Spinal cord (tissue), 10 donors: ENCODE data around the gene COBL. TPM values are rescaled to one million over a fixed set of nuclear protein-coding genes. Genes with fewer than 3 reads are reported as not detected.

ENCODE experiments used
- DNase-seq, 6 donors: peaks; one replicate each; pipeline versions ENCODE4 v3.0.0 to v3.0.0-alpha.2; 2013 to 2015; ENCODE audit warnings: low spot score in 6 of 6, low read depth in 4 of 6
- H3K27ac ChIP-seq: one replicate; pipeline ENCODE4 v1.5.1; 2013; ENCODE audit warnings: low read depth, low read length, control low read depth
- H3K27me3 ChIP-seq: one replicate; pipeline ENCODE4 v1.6.1; 2013; ENCODE audit warnings: low read length; ENCODE audit not compliant: control insufficient read depth, insufficient read depth
- H3K36me3 ChIP-seq: one replicate; pipeline ENCODE4 v1.6.1; 2013; ENCODE audit warnings: low read length; ENCODE audit not compliant: control insufficient read depth, insufficient read depth
- H3K4me1 ChIP-seq: one replicate; pipeline ENCODE4 v1.6.1; 2013; ENCODE audit warnings: low read length; ENCODE audit not compliant: control insufficient read depth, insufficient read depth
- H3K4me3 ChIP-seq: one replicate; pipeline ENCODE4 v1.5.1; 2013; ENCODE audit warnings: low read depth, low read length, control low read depth
- H3K9me3 ChIP-seq: one replicate; pipeline ENCODE4 v1.6.1; 2013; ENCODE audit warnings: low read length; ENCODE audit not compliant: control insufficient read depth, insufficient read depth
- WGBS: methylation state at CpG from one replicate; pipeline ENCODE4 v1.1.5; 2013; ENCODE audit warnings: missing lambda C conversion rate; ENCODE audit not compliant: insufficient coverage; 5-methylcytosine and 5-hydroxymethylcytosine counted together
- polyA plus RNA-seq, 2 donors: library from polyadenylated mRNA; unstranded; fragments of 120-200 nt; gene quantifications; one replicate each; pipeline ENCODE4 v1.2.1, GENCODE V29; 2013; ENCODE audit not compliant: insufficient read length in 2 of 2
- total RNA-seq, 2 donors: library from RNA; depleted of rRNA in 1 of 2; stranded (reverse); fragments of 120-200 nt in 1 of 2; fragments of >200 nt in 1 of 2; gene quantifications; one replicate each; pipeline versions ENCODE4 v1.2.3 to v1.2.4, GENCODE V29; 2013 to 2014
- donor health status: healthy.

The COBL gene
- total and polyA plus RNA-seq, 4 donors, result 3.8 to 7.8 (median 5.1) TPM

DNA sequence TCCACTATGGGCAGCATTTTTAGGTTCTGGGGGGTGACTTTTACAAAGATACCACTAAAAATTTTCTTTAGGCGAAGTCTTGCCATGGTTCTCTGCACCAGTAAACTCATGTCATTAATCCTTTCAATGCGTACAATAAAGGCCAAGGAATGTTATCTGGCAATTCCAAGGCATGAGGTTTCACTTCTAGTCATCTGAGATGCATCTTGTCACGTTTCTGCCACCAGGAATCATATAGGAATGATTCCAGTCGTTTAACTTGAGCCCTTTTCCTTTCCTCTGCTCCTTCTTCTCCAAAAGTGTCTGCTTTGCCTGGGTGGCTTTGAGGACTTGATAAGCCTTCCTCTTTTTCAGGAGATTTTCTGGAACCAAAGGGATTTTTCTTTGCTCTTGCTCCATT, 56.8 kb downstream of the COBL start:
- H3K4me3 ChIP-seq, result no peak overlapping the region
- H3K4me1 ChIP-seq, result peaks cover 12% of the 10 kb centered on the region
- no peak for DNase-seq
- H3K9me3 ChIP-seq, result no peaks in the 10 kb centered on the region
- 92% methylated on average over 4 of the region's 4 CpGs for WGBS
- no peaks in the 10 kb centered on the region for H3K27me3 ChIP-seq
- H3K27ac ChIP-seq, result no peak overlapping the region
- no peaks in the 10 kb centered on the region for H3K36me3 ChIP-seq

DNA sequence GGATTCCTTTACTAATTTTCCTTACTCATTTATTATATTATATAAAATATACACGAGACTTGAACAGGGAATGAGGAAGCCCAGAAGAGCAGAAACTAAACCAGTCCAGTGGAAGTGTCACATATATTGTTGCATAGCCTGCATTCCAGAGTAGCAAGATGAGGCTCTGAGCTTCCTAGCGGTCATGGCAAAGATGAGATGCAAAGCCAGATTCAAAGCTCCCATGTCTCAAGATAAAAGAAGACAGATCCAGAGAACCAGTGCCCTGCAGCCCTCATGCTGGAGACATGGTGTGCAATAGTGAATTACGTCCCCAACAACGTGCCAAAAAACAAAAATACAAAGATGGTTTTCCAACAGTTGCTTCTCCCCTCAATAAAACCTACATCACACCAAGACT, 59.7 kb downstream of the COBL start:
- Histone ChIP-seq H3K9me3 (no peaks in the 10 kb centered on the region), H3K27ac (peak overlapping the region; percentile 67), H3K4me3 (no peak overlapping the region), H3K36me3 (no peaks in the 10 kb centered on the region), H3K27me3 (no peaks in the 10 kb centered on the region), H3K4me1 (peaks cover 12% of the 10 kb centered on the region)
- DNase-seq, result no peak
- WGBS, result 100% methylated on average over 3 of the region's 4 CpGs

GRCh38 chr7:51256209-51256781, 60.3 kb downstream of the COBL start:
- H3K9me3 ChIP-seq, result no peaks in the 10 kb centered on the region
- 33% methylated on average over 9 of the region's 10 CpGs for WGBS
- peak overlapping the region; percentile 67 for H3K27ac ChIP-seq
- peak in 2 of 6 donors; percentile 46 to 49 for DNase-seq
- H3K36me3 ChIP-seq, result no peaks in the 10 kb centered on the region
- H3K4me3 ChIP-seq, result no peak overlapping the region
- H3K4me1 ChIP-seq, result peaks cover 12% of the 10 kb centered on the region
- no peaks in the 10 kb centered on the region for H3K27me3 ChIP-seq

DNA sequence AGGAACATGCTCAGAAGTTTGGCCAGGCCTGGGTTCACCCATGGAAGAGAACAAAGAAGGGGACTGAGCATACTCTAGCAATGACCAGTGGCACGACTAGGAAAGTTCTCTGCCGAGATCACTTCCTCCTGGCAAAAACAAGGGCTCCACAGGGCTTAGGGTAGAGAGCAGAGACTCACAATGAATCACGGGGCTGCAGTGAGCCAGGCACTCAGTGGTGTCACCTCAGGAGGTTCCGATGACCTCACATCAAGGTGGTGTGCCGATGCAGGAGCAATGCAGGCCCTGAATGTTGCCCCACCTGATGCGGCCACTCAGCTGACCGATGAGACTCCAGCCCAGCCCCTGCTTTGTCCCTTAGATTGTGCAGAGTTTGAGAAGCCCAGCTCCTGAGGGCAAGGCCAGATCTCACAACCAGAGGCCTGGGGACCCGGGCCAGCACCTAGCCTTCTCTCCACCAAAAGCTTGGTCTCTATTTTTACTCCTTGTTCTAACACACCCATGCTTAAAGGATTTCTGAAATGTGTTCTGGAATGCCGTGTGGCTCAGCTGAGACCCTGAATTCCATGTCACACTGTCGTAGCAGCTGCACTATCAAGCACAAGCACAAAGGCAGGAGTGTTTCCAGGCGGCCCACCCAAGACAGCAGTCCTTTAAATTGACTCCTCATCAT, 60.9 kb downstream of the COBL start:
- no peak for DNase-seq
- Histone ChIP-seq H3K4me3 (no peak overlapping the region), H3K9me3 (no peaks in the 10 kb centered on the region), H3K36me3 (no peaks in the 10 kb centered on the region), H3K4me1 (peaks cover 12% of the 10 kb centered on the region), H3K27me3 (no peaks in the 10 kb centered on the region), H3K27ac (peak overlapping the region; percentile 67)
- WGBS, result 65% methylated on average over 11 of the region's 11 CpGs

- H3K27me3 ChIP-seq, result peaks cover under 1% of the 10 kb centered on the region
- no peak overlapping the region for H3K4me3 ChIP-seq
- no peaks in the 10 kb centered on the region for H3K36me3 ChIP-seq
- 92% methylated on average over 2 of the region's 3 CpGs for WGBS
- H3K9me3 ChIP-seq, result no peaks in the 10 kb centered on the region
- peaks cover 12% of the 10 kb centered on the region for H3K4me1 ChIP-seq
- no peak for DNase-seq
- H3K27ac ChIP-seq, result no peak overlapping the region
Observed at GRCh38 chr7:51255036-51255435, 61.6 kb downstream of the COBL start.

DNA sequence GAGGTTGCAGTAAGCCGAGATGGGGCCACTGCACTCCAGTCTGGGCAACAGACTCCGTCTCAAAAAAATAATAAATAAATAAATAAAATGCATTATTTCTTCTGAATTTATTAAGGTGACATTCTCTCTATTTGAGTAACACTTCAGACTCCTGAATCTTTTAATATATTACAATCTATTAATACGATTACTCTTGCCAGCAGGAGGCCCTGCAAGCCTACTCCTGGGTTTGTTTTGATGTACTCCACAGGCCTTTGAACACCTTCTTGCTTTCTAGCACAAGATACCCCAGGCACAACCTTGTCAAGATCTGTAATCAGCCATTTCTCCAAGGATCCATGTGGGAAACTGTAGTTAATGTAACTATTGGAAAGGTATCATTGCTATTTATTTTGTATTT, 63.5 kb downstream of the COBL start:
- no peak overlapping the region for H3K27ac ChIP-seq
- no peaks in the 10 kb centered on the region for H3K9me3 ChIP-seq
- no peaks in the 10 kb centered on the region for H3K36me3 ChIP-seq
- H3K4me3 ChIP-seq, result no peak overlapping the region
- peaks cover 12% of the 10 kb centered on the region for H3K4me1 ChIP-seq
- H3K27me3 ChIP-seq, result peaks cover 5% of the 10 kb centered on the region
- WGBS, result no CpG with 5 or more reads among the region's 3 CpGs
- no peak for DNase-seq

GRCh38 chr7:51251290-51251689, 65.3 kb downstream of the COBL start:
- DNase-seq, result no peak
- no CpG with 5 or more reads among the region's 4 CpGs for WGBS
- Histone ChIP-seq H3K4me3 (no peak overlapping the region), H3K27me3 (peaks cover 5% of the 10 kb centered on the region), H3K27ac (no peak overlapping the region), H3K4me1 (peaks cover 15% of the 10 kb centered on the region), H3K9me3 (no peaks in the 10 kb centered on the region), H3K36me3 (no peaks in the 10 kb centered on the region)

DNA sequence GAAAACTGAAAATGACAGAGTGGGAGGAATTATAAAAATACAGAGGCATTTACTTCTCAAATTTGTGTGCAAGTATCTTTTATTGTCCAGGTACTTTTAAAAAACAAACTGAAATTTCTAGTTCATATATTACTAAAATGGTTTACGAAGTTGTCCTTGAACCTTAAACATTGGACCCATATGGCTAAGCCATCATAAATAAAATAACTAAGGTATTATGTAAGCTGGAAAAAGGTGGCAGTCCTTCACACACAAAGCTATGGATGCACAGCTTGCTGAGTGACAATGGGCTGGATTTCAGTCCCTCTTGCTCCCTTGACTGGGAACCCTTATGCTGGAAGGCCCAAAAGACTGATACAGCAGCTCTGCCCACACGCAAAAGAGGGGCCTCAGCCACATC, 66.1 kb downstream of the COBL start:
- no peaks in the 10 kb centered on the region for H3K36me3 ChIP-seq
- H3K4me3 ChIP-seq, result no peak overlapping the region
- H3K27ac ChIP-seq, result no peak overlapping the region
- no peaks in the 10 kb centered on the region for H3K9me3 ChIP-seq
- WGBS, result no CpG with 5 or more reads among the region's 2 CpGs
- DNase-seq, result no peak
- peaks cover 10% of the 10 kb centered on the region for H3K4me1 ChIP-seq
- H3K27me3 ChIP-seq, result peaks cover 5% of the 10 kb centered on the region

- Histone ChIP-seq H3K4me1 (peaks cover 8% of the 10 kb centered on the region), H3K36me3 (no peaks in the 10 kb centered on the region), H3K4me3 (no peak overlapping the region), H3K9me3 (no peaks in the 10 kb centered on the region), H3K27ac (no peak overlapping the region), H3K27me3 (peaks cover 5% of the 10 kb centered on the region)
- no peak for DNase-seq
- WGBS, result 100% methylated on average over 1 of the region's 3 CpGs
Observed at GRCh38 chr7:51249991-51250390, 66.6 kb downstream of the COBL start.
